Mucosa of descending colon (tissue), 3 donors: ENCODE results near the gene JCAD. TPM values are rescaled to one million over a fixed set of nuclear protein-coding genes. Genes with fewer than 3 reads are reported as not detected.

Source experiments
- ATAC-seq: fragments of 200-7000 bp; cut with Tn5 transposase; one replicate; pipeline ENCODE4 v1.9.1; 2020; ENCODE audit warnings: mild to moderate bottlenecking, moderate library complexity
- DNase-seq, 3 donors: peaks; one replicate each; pipeline ENCODE4 v3.0.0-alpha.2; 2020
- H3K36me3 ChIP-seq: fragments of 200-600 bp; one replicate; pipeline ENCODE4 v1.8.0; 2021; ENCODE audit warnings: low read depth, mild to moderate bottlenecking
- H3K4me1 ChIP-seq: fragments of 200-600 bp; one replicate; pipeline ENCODE4 v1.8.0; 2021; ENCODE audit warnings: low read depth, mild to moderate bottlenecking
- H3K4me3 ChIP-seq: fragments of 200-600 bp; one replicate; pipeline ENCODE4 v1.8.0; 2021; ENCODE audit warnings: mild to moderate bottlenecking
- H3K9me3 ChIP-seq: fragments of 200-600 bp; one replicate; pipeline ENCODE4 v1.8.0; 2021; ENCODE audit warnings: mild to moderate bottlenecking
- CTCF ChIP-seq: fragments of 200-600 bp; IDR thresholded peaks from one replicate; pipeline ENCODE4 v1.8.0; 2022; ENCODE audit warnings: antibody characterized with exemption, mild to moderate bottlenecking
- intact Hi-C, 2 donors: fragments of 100-400 bp; cut with DNase I in 1 of 2; cut with micrococcal nuclease in 1 of 2; formaldehyde crosslinking; loops; one replicate each; pipeline versions ENCODE4 v1.11.0 to v1.11.1; 2022; cut with DNase I, micrococcal nuclease
- total RNA-seq, 3 donors: library from RNA; stranded (reverse); fragmentation: NEBNext Ultra II Directional in 2 of 3; extraction: Animal tissue kit (Norgen Biotek cat#: 25700) in 2 of 3; gene quantifications; one replicate each; pipeline versions ENCODE4 v1.2.1 to v1.2.4, GENCODE V29; 2021 to 2023
- donor health status: DM: no; HTN: no; CAD: no; lungs with moderate emphysema.
- donor health status: DM: no; HTN: no; CAD: no.
- donor health status: DM: no; HTN: yes; CAD: no.

The JCAD gene
- total RNA-seq, 3 donors from 2014 or later: 4.9 to 256 (median 9.0) TPM

GRCh38 chr10:30000802-30001571 is 58.4 kb downstream of the JCAD start:
- H3K4me1 ChIP-seq: peaks cover 2% of the 10 kb centered on the region
- no peaks in the 10 kb centered on the region for H3K36me3 ChIP-seq
- no peak overlapping the region for H3K4me3 ChIP-seq
- TF ChIP-seq CTCF: no peak
- intact Hi-C loops: no loop called here
- DNase-seq (peak in 1 of 3 donors; percentile 45), ATAC-seq (peak; percentile 38)
- H3K9me3 ChIP-seq: no peaks in the 10 kb centered on the region

- peak; percentile 91 for TF ChIP-seq CTCF
- H3K4me3 ChIP-seq: no peak overlapping the region
- ATAC-seq: peak; percentile 81
- peaks cover 2% of the 10 kb centered on the region for H3K4me1 ChIP-seq
- H3K9me3 ChIP-seq: no peaks in the 10 kb centered on the region
- intact Hi-C loops: no loop called here
- DNase-seq: peak in 2 of 3 donors; percentile 69 to 77
- no peaks in the 10 kb centered on the region for H3K36me3 ChIP-seq
These were observed 61.1 kb downstream of the JCAD start for GRCh38 chr10:29998142-29998808.

- Histone ChIP-seq H3K4me3 (no peak overlapping the region), H3K4me1 (no peaks in the 10 kb centered on the region), H3K9me3 (no peaks in the 10 kb centered on the region), H3K36me3 (no peaks in the 10 kb centered on the region)
- no peak for TF ChIP-seq CTCF
- no peak for ATAC-seq
- DNase-seq: no peak
- intact Hi-C loops: no loop called here
These were observed 64.6 kb downstream of the JCAD start for GRCh38 chr10:29994811-29995210.

- Histone ChIP-seq H3K4me1 (no peaks in the 10 kb centered on the region), H3K36me3 (no peaks in the 10 kb centered on the region), H3K9me3 (no peaks in the 10 kb centered on the region), H3K4me3 (no peak overlapping the region)
- intact Hi-C loops: no loop called here
- no peak for TF ChIP-seq CTCF
- ATAC-seq (no peak), DNase-seq (no peak)
These were observed 66.0 kb downstream of the JCAD start for GRCh38 chr10:29993319-29993915.

- no peak for TF ChIP-seq CTCF
- ATAC-seq (no peak), DNase-seq (no peak)
- Histone ChIP-seq H3K9me3 (no peaks in the 10 kb centered on the region), H3K4me1 (no peaks in the 10 kb centered on the region), H3K36me3 (no peaks in the 10 kb centered on the region), H3K4me3 (no peak overlapping the region)
- intact Hi-C loops: no loop called here
These were observed 66.5 kb downstream of the JCAD start for GRCh38 chr10:29992914-29993313.
